ENCODE data around the gene PHC2. TPM values are rescaled to one million over a fixed set of nuclear protein-coding genes. Genes with fewer than 3 reads are reported as not detected.

PHC2 gene
- polyA plus RNA-seq, 3 donors, result 107 to 121 (median 111) TPM

GRCh38 chr1:33329600-33330305 is 101.1 kb downstream of the PHC2 start:
- no peak for DNase-seq (ENCODE audit: extremely low read depth in 1 of 11, low read depth in 9 of 11, low spot score in 4 of 11)

- no peak for DNase-seq (ENCODE audit: extremely low read depth in 1 of 11, low read depth in 9 of 11, low spot score in 4 of 11)
These were observed 102.1 kb downstream of the PHC2 start for GRCh38 chr1:33328817-33329216.

- DNase-seq (ENCODE audit: extremely low read depth in 1 of 11, low read depth in 9 of 11, low spot score in 4 of 11), result no peak
These were observed 103.1 kb downstream of the PHC2 start for GRCh38 chr1:33327587-33328325.

GRCh38 chr1:33326785-33327184 is 104.1 kb downstream of the PHC2 start:
- DNase-seq (ENCODE audit: extremely low read depth in 1 of 11, low read depth in 9 of 11, low spot score in 4 of 11), result no peak

GRCh38 chr1:33324677-33325575 is 106.0 kb downstream of the PHC2 start:
- no peak for DNase-seq (ENCODE audit: extremely low read depth in 1 of 11, low read depth in 9 of 11, low spot score in 4 of 11)

- no peak for DNase-seq (ENCODE audit: extremely low read depth in 1 of 11, low read depth in 9 of 11, low spot score in 4 of 11)
These were observed 107.0 kb downstream of the PHC2 start for GRCh38 chr1:33323663-33324477.

GRCh38 chr1:33322870-33323585 is 107.9 kb downstream of the PHC2 start:
- DNase-seq (ENCODE audit: extremely low read depth in 1 of 11, low read depth in 9 of 11, low spot score in 4 of 11), result no peak

GRCh38 chr1:33322109-33322508 is 108.8 kb downstream of the PHC2 start:
- no peak for DNase-seq (ENCODE audit: extremely low read depth in 1 of 11, low read depth in 9 of 11, low spot score in 4 of 11)

GRCh38 chr1:33321178-33321577 is 109.7 kb downstream of the PHC2 start:
- no peak for DNase-seq (ENCODE audit: extremely low read depth in 1 of 11, low read depth in 9 of 11, low spot score in 4 of 11)

- no peak for DNase-seq (ENCODE audit: extremely low read depth in 1 of 11, low read depth in 9 of 11, low spot score in 4 of 11)
These were observed 110.2 kb downstream of the PHC2 start, which contains the start of gene A3GALT2 for GRCh38 chr1:33320619-33321165. Gene A3GALT2, minus strand, starts transcription at chr1:33321098. Its CDS starts 0 bp downstream, at chr1:33321098.

GRCh38 chr1:33319949-33320618 is 110.8 kb downstream of the PHC2 start:
- DNase-seq (ENCODE audit: extremely low read depth in 1 of 11, low read depth in 9 of 11, low spot score in 4 of 11), result no peak

GRCh38 chr1:33319186-33319948 is 111.5 kb downstream of the PHC2 start:
- DNase-seq (ENCODE audit: extremely low read depth in 1 of 11, low read depth in 9 of 11, low spot score in 4 of 11), result no peak

GRCh38 chr1:33317946-33318345 is 112.9 kb downstream of the PHC2 start:
- DNase-seq (ENCODE audit: extremely low read depth in 1 of 11, low read depth in 9 of 11, low spot score in 4 of 11), result no peak

- no peak for DNase-seq (ENCODE audit: extremely low read depth in 1 of 11, low read depth in 9 of 11, low spot score in 4 of 11)
These were observed 113.5 kb downstream of the PHC2 start for GRCh38 chr1:33317354-33317753.

GRCh38 chr1:33316601-33317000 is 114.3 kb downstream of the PHC2 start:
- DNase-seq (ENCODE audit: extremely low read depth in 1 of 11, low read depth in 9 of 11, low spot score in 4 of 11), result no peak

- DNase-seq (ENCODE audit: extremely low read depth in 1 of 11, low read depth in 9 of 11, low spot score in 4 of 11), result no peak
These were observed 116.5 kb downstream of the PHC2 start for GRCh38 chr1:33314416-33314815.

GRCh38 chr1:33312413-33312749 is 118.5 kb downstream of the PHC2 start:
- DNase-seq (ENCODE audit: extremely low read depth in 1 of 11, low read depth in 9 of 11, low spot score in 4 of 11), result no peak

Data from renal cortex interstitium (tissue), 11 donors.